SK-N-SH (cell line): ENCODE measurements around the gene PRR33. TPM values are rescaled to one million over a fixed set of nuclear protein-coding genes. Genes with fewer than 3 reads are reported as not detected.

Experiments
- CTCF ChIA-PET: fragments of 300-600, 350-600 bp; formaldehyde crosslinking; extraction: SDS; loops from one replicate; lab custom pipeline; 2021; lab: Yijun Ruan, JAX
- POLR2A ChIA-PET: fragments of 350-600 bp; sonication (Branson Sonifier 250); formaldehyde crosslinking; extraction: SDS; loops from one replicate; lab custom pipeline; 2020; ENCODE audit warnings: antibody characterized with exemption, inconsistent platforms; lab: Yijun Ruan, JAX
- DNase-seq: peaks from one replicate; pipeline ENCODE4 v3.0.0; 2012
- H2AFZ ChIP-seq: fragments of 200-600 bp; sonication (generic); 2 replicates; pipeline ENCODE4 v1.8.1; 2016; ENCODE audit warnings: antibody characterized with exemption, mild to moderate bottlenecking, low read depth
- H3F3A ChIP-seq: fragments of 200-600 bp; sonication (generic); replicated peaks from 2 replicates; pipeline ENCODE3; 2016; ENCODE audit warnings: antibody characterized with exemption, mild to moderate bottlenecking; ENCODE audit not compliant: insufficient read depth
- H3K27ac ChIP-seq, 2 experiments: fragments of 200-500 bp in 1 of 2; fragments of 200-600 bp in 1 of 2; sonication (Bioruptor generic) in 1 of 2; sonication (generic), shearing (Covaris generic) in 1 of 2; 2 replicates each; pipeline versions ENCODE4 v1.5.1 to v1.6.1; 2014 to 2016; ENCODE audit warnings: low read depth in 2 of 2, inconsistent platforms in 1 of 2, low read length in 1 of 2, mild to moderate bottlenecking in 1 of 2, mixed read lengths in 1 of 2
- H3K27me3 ChIP-seq: fragments of 200-600 bp; sonication (generic), shearing (Covaris generic); 2 replicates; pipeline ENCODE4 v1.6.1; 2016; ENCODE audit warnings: mixed run types; ENCODE audit not compliant: insufficient read depth
- H3K36me3 ChIP-seq, 2 experiments: fragments of 200-500 bp in 1 of 2; fragments of 200-600 bp in 1 of 2; sonication (Bioruptor generic) in 1 of 2; sonication (generic) in 1 of 2; replicated peaks in 1 of 2; 2 replicates each; pipeline versions ENCODE3 to v1.5.1; 2014 to 2016; ENCODE audit warnings: low read length in 1 of 2, mild to moderate bottlenecking in 1 of 2; ENCODE audit not compliant: insufficient read depth in 2 of 2, control insufficient read depth in 1 of 2
- H3K4me1 ChIP-seq, 2 experiments: fragments of 200-500 bp in 1 of 2; fragments of 200-600 bp in 1 of 2; sonication (Bioruptor generic) in 1 of 2; sonication (generic), shearing (Covaris generic) in 1 of 2; 2 replicates each; pipeline versions ENCODE4 v1.5.1 to v1.6.1; 2014 to 2016; ENCODE audit warnings: low read depth in 1 of 2, low read length in 1 of 2, mixed run types in 1 of 2; ENCODE audit not compliant: insufficient read depth in 2 of 2, control insufficient read depth in 1 of 2
- H3K4me2 ChIP-seq: fragments of 200-600 bp; sonication (generic), shearing (Covaris generic); 2 replicates; pipeline ENCODE4 v1.6.1; 2017; ENCODE audit warnings: mixed run types
- H3K4me3 ChIP-seq, 2 experiments: fragments of 200-500 bp in 1 of 2; fragments of 200-600 bp in 1 of 2; sonication (Bioruptor generic) in 1 of 2; sonication (generic), shearing (Covaris generic) in 1 of 2; 2 replicates each; pipeline versions ENCODE4 v1.5.1 to v1.8.1; 2014 to 2016; ENCODE audit warnings: low read depth in 2 of 2, inconsistent platforms in 1 of 2, low read length in 1 of 2, mild to moderate bottlenecking in 1 of 2, mixed read lengths in 1 of 2, moderate library complexity in 1 of 2
- H3K79me2 ChIP-seq: fragments of 200-600 bp; sonication (generic); 2 replicates; pipeline ENCODE4 v1.8.1; 2017; ENCODE audit warnings: mild to moderate bottlenecking; ENCODE audit not compliant: insufficient read depth
- H3K9ac ChIP-seq: fragments of 200-600 bp; sonication (generic); 2 replicates; pipeline ENCODE4 v1.6.1; 2017; ENCODE audit warnings: mixed run types
- H3K9me2 ChIP-seq: fragments of 200-600 bp; sonication (generic); 2 replicates; pipeline ENCODE4 v1.6.1; 2017; ENCODE audit warnings: mixed run types
- H3K9me3 ChIP-seq: fragments of 200-600 bp; sonication (generic); 2 replicates; pipeline ENCODE4 v1.6.1; 2017; ENCODE audit warnings: mixed run types, mild to moderate bottlenecking, moderate library complexity
- H4K20me1 ChIP-seq: fragments of 200-600 bp; sonication (generic); 2 replicates; pipeline ENCODE4 v1.6.1; 2017; ENCODE audit warnings: mild to moderate bottlenecking, mixed run types; ENCODE audit not compliant: insufficient read depth
- CHD2 ChIP-seq: fragments of 150-350 bp; IDR thresholded peaks from 2 replicates; pipeline ENCODE4 v1.6.1; 2018; ENCODE audit warnings: low read length; ENCODE audit not compliant: partially characterized antibody
- CTCF ChIP-seq: fragments of 200-600 bp; sonication (generic); IDR thresholded peaks from 2 replicates; pipeline ENCODE4 v1.6.1; 2017; ENCODE audit warnings: antibody characterized with exemption, mild to moderate bottlenecking, moderate library complexity
- ELF1 ChIP-seq: IDR thresholded peaks from 2 replicates; pipeline ENCODE4 v1.4.0; 2012
- EP300 ChIP-seq, 2 experiments: IDR thresholded peaks; 2 replicates each; pipeline versions ENCODE4 v1.4.0 to v1.6.1; 2012; ENCODE audit warnings: borderline replicate concordance in 1 of 2, low read depth in 1 of 2, low read length in 1 of 2
- FOSL2 ChIP-seq: IDR thresholded peaks from 2 replicates; pipeline ENCODE4 v1.4.0; 2012; ENCODE audit warnings: low read depth, mild to moderate bottlenecking, moderate library complexity, borderline replicate concordance
- FOXM1 ChIP-seq: IDR thresholded peaks from 2 replicates; pipeline ENCODE4 v1.4.0; 2012; ENCODE audit warnings: low read depth, mild to moderate bottlenecking
- NFIC ChIP-seq: IDR thresholded peaks from 2 replicates; pipeline ENCODE4 v1.4.0; 2012; ENCODE audit warnings: borderline replicate concordance
- POLR2AphosphoS5 ChIP-seq: IDR thresholded peaks from 2 replicates; pipeline ENCODE4 v1.6.1; 2012; ENCODE audit warnings: low read depth, low read length
- RFX5 ChIP-seq: IDR thresholded peaks from 2 replicates; pipeline ENCODE4 v1.6.1; 2012; ENCODE audit warnings: mild to moderate bottlenecking, improper control_type of control experiment, low read length
- SIN3A ChIP-seq: IDR thresholded peaks from 2 replicates; pipeline ENCODE4 v1.6.1; 2012; ENCODE audit warnings: low read depth, mild to moderate bottlenecking, low read length, moderate library complexity, borderline replicate concordance
- ZBTB33 ChIP-seq: IDR thresholded peaks from 2 replicates; pipeline ENCODE4 v1.4.0; 2012; ENCODE audit warnings: low read depth, borderline replicate concordance
- WGBS: methylation state at CpG from one replicate; pipeline ENCODE4 v1.1.6; 2017; ENCODE audit warnings: low lambda C conversion rate; 5-methylcytosine and 5-hydroxymethylcytosine counted together
- polyA plus RNA-seq, 3 experiments: library from polyadenylated mRNA; depleted of rRNA; stranded (reverse); fragments of >200 nt; gene quantifications; 2 replicates each; pipeline ENCODE4 v1.2.3, GENCODE V29; 2012
- TF ChIP-seq, protein P1 (sequence below): fragments of 150-350 bp; IDR thresholded peaks from 2 replicates; pipeline ENCODE4 v1.6.1; 2016; ENCODE audit warnings: mild to moderate bottlenecking, low read depth, low read length
- TF ChIP-seq, protein P2 (sequence below): IDR thresholded peaks from 2 replicates; pipeline ENCODE4; 2012
- TF ChIP-seq, protein P3 (sequence below): IDR thresholded peaks from 2 replicates; pipeline ENCODE4 v1.6.1; 2012; ENCODE audit warnings: mild to moderate bottlenecking, low read depth, low read length, moderate library complexity
- TF ChIP-seq, protein P4 (sequence below): fragments of 150-350 bp; IDR thresholded peaks from 2 replicates; pipeline ENCODE4 v1.6.1; 2017; ENCODE audit warnings: antibody characterized with exemption, low read length, low read depth, borderline replicate concordance

The PRR33 gene
- polyA plus RNA-seq, 1 of the 3 experiments (the other 2 are of a cell fraction), result not detected

DNA sequence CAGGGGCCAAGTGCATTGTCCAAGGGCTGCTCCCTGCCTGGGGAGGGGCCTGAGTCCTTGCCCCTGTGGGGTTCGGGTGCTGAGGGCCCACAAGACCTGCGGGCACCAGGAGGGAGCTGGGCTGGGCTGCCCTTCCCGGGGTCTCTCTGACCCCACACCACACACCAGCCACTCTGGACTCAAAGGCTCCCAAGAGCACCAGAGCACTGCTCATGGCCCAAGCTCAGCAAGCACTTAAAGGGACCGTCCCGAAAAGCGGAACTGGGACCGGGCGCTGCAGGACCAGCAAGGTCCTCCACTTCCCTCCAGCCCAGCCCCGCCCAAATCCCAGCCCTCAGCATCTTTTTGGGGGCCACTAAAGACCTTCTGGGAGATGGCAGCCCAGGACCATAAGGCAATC lies 33.5 kb downstream of the PRR33 start (continued):
- TF ChIP-seq SIN3A, result no peak
- no peak for TF ChIP-seq POLR2AphosphoS5
- TF ChIP-seq CHD2, result no peak

GRCh38 chr11:1857064-1857463 lies 34.6 kb downstream of the PRR33 start:
- CTCF ChIA-PET, result interaction anchor here (1.0 to 3.6 kb wide), 8 partner anchors 10 to 299 kb away, joined by 3 to 23 read pairs (median 6); no protein-coding TSS in a partner anchor
- Histone ChIP-seq H3K27me3 (no peaks in the 10 kb centered on the region), H2AFZ (no peak overlapping the region), H4K20me1 (no peaks in the 10 kb centered on the region), H3K36me3 (no peaks in the 10 kb centered on the region), H3K79me2 (no peaks in the 10 kb centered on the region), H3K9ac (no peak overlapping the region), H3K4me2 (no peak overlapping the region), H3K4me1 (no peaks in the 10 kb centered on the region; a peak in 1 of 4 replicates), H3K27ac (no peak overlapping the region), H3K9me2 (no peaks in the 10 kb centered on the region), H3F3A (no peaks in the 10 kb centered on the region), H3K9me3 (no peaks in the 10 kb centered on the region), H3K4me3 (no peak overlapping the region)
- no peak for DNase-seq
- TF ChIP-seq, protein P1, sequence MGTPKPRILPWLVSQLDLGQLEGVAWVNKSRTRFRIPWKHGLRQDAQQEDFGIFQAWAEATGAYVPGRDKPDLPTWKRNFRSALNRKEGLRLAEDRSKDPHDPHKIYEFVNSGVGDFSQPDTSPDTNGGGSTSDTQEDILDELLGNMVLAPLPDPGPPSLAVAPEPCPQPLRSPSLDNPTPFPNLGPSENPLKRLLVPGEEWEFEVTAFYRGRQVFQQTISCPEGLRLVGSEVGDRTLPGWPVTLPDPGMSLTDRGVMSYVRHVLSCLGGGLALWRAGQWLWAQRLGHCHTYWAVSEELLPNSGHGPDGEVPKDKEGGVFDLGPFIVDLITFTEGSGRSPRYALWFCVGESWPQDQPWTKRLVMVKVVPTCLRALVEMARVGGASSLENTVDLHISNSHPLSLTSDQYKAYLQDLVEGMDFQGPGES, result no peak
- TF ChIP-seq POLR2AphosphoS5, result no peak
- TF ChIP-seq NFIC, result no peak
- TF ChIP-seq, protein P2, sequence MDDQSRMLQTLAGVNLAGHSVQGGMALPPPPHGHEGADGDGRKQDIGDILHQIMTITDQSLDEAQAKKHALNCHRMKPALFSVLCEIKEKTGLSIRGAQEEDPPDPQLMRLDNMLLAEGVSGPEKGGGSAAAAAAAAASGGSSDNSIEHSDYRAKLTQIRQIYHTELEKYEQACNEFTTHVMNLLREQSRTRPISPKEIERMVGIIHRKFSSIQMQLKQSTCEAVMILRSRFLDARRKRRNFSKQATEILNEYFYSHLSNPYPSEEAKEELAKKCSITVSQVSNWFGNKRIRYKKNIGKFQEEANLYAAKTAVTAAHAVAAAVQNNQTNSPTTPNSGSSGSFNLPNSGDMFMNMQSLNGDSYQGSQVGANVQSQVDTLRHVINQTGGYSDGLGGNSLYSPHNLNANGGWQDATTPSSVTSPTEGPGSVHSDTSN, result no peak
- no peak for TF ChIP-seq ZBTB33
- TF ChIP-seq, protein P3, sequence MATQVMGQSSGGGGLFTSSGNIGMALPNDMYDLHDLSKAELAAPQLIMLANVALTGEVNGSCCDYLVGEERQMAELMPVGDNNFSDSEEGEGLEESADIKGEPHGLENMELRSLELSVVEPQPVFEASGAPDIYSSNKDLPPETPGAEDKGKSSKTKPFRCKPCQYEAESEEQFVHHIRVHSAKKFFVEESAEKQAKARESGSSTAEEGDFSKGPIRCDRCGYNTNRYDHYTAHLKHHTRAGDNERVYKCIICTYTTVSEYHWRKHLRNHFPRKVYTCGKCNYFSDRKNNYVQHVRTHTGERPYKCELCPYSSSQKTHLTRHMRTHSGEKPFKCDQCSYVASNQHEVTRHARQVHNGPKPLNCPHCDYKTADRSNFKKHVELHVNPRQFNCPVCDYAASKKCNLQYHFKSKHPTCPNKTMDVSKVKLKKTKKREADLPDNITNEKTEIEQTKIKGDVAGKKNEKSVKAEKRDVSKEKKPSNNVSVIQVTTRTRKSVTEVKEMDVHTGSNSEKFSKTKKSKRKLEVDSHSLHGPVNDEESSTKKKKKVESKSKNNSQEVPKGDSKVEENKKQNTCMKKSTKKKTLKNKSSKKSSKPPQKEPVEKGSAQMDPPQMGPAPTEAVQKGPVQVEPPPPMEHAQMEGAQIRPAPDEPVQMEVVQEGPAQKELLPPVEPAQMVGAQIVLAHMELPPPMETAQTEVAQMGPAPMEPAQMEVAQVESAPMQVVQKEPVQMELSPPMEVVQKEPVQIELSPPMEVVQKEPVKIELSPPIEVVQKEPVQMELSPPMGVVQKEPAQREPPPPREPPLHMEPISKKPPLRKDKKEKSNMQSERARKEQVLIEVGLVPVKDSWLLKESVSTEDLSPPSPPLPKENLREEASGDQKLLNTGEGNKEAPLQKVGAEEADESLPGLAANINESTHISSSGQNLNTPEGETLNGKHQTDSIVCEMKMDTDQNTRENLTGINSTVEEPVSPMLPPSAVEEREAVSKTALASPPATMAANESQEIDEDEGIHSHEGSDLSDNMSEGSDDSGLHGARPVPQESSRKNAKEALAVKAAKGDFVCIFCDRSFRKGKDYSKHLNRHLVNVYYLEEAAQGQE, result no peak
- no peak for TF ChIP-seq EP300 (IDR thresholded peaks at IDR 0.05; ENCODE audit: borderline replicate concordance in 1 of 2, low read depth in 1 of 2, low read length in 1 of 2)
- no peak for TF ChIP-seq ELF1
- TF ChIP-seq FOXM1, result no peak
- no peak for TF ChIP-seq FOSL2
- TF ChIP-seq, protein P4, sequence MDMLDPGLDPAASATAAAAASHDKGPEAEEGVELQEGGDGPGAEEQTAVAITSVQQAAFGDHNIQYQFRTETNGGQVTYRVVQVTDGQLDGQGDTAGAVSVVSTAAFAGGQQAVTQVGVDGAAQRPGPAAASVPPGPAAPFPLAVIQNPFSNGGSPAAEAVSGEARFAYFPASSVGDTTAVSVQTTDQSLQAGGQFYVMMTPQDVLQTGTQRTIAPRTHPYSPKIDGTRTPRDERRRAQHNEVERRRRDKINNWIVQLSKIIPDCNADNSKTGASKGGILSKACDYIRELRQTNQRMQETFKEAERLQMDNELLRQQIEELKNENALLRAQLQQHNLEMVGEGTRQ, result no peak
- no peak for TF ChIP-seq RFX5
- TF ChIP-seq CHD2, result no peak
- TF ChIP-seq CTCF, result no peak
- POLR2A ChIA-PET, result no interaction called here
- 67% methylated on average over 9 of the region's 11 CpGs for WGBS
